SK-N-SH treated with all-trans-retinoic acid at 6 μM for 48 hours (cell line): ENCODE data around the gene MMP24.
A peak's percentile ranks its signal among the peaks of the same experiment; 100 is the strongest.

ENCODE experiments used
- ATAC-seq: fragments of 200-7000 bp; cut with Tn5 transposase; 3 replicates; pipeline ENCODE4 v1.9.1; 2020; ENCODE audit warnings: mild to moderate bottlenecking, moderate library complexity
- ARNTL ChIP-seq: fragments of 450-650 bp; formaldehyde crosslinking; IDR thresholded peaks from 2 replicates; pipeline ENCODE4 v1.5.0; 2020; ENCODE audit warnings: low read depth, mild to moderate bottlenecking, moderate library complexity, borderline replicate concordance
- BACH2 ChIP-seq: fragments of 250-450 bp; sonication (Bioruptor Pico); IDR thresholded peaks from 2 replicates; pipeline ENCODE4 v1.9.0; 2021; ENCODE audit warnings: mild to moderate bottlenecking, borderline replicate concordance
- CSDC2 ChIP-seq: fragments of 250-450 bp; sonication (Bioruptor Pico); IDR thresholded peaks from 2 replicates; pipeline ENCODE4 v1.5.0; 2020; ENCODE audit warnings: mild to moderate bottlenecking, moderate library complexity
- CSRNP3 ChIP-seq: fragments of 250-450 bp; sonication (Bioruptor Pico); IDR thresholded peaks from 2 replicates; pipeline ENCODE4 v1.5.1; 2021; ENCODE audit warnings: mild to moderate bottlenecking, moderate library complexity
- ESRRG ChIP-seq: fragments of 250-450 bp; sonication (Bioruptor Pico); IDR thresholded peaks from 2 replicates; pipeline ENCODE4 v1.6.1; 2021; ENCODE audit warnings: mild to moderate bottlenecking
- GLIS3 ChIP-seq: fragments of 250-450 bp; sonication (Bioruptor Pico); IDR thresholded peaks from 2 replicates; pipeline ENCODE4 v1.5.0; 2020; ENCODE audit warnings: mild to moderate bottlenecking, moderate library complexity
- ISL1 ChIP-seq: fragments of 250-450 bp; sonication (Bioruptor Pico); IDR thresholded peaks from 2 replicates; pipeline ENCODE4 v2.1.2; 2022; ENCODE audit warnings: mild to moderate bottlenecking, moderate library complexity
- OSR1 ChIP-seq: fragments of 250-450 bp; sonication (Bioruptor Pico); IDR thresholded peaks from 2 replicates; pipeline ENCODE4 v1.8.0; 2022; ENCODE audit warnings: moderate library complexity, mild to moderate bottlenecking, inconsistent platforms
- POU6F1 ChIP-seq: fragments of 250-450 bp; sonication (Bioruptor Pico); IDR thresholded peaks from 2 replicates; pipeline ENCODE4 v1.8.0; 2021; ENCODE audit warnings: low read depth, mild to moderate bottlenecking, moderate library complexity, borderline replicate concordance
- PPARA ChIP-seq: fragments of 250-450 bp; sonication (Bioruptor Pico); IDR thresholded peaks from 2 replicates; pipeline ENCODE4 v1.5.0; 2020; ENCODE audit warnings: mild to moderate bottlenecking, borderline replicate concordance
- RARB ChIP-seq: fragments of 250-450 bp; sonication (Bioruptor Pico); IDR thresholded peaks from 2 replicates; pipeline ENCODE4 v1.8.0; 2021; ENCODE audit warnings: mild to moderate bottlenecking, moderate library complexity
- SNAI2 ChIP-seq: fragments of 250-450 bp; sonication (Bioruptor Pico); IDR thresholded peaks from 2 replicates; pipeline ENCODE4 v1.5.0; 2020; ENCODE audit warnings: mild to moderate bottlenecking, moderate library complexity
- TCF4 ChIP-seq: fragments of 250-450 bp; sonication (Bioruptor Pico); IDR thresholded peaks from 2 replicates; pipeline ENCODE4 v1.8.0; 2021; ENCODE audit warnings: mild to moderate bottlenecking, moderate library complexity, borderline replicate concordance
- TOX ChIP-seq: fragments of 250-450 bp; sonication (Bioruptor Pico); IDR thresholded peaks from 2 replicates; pipeline ENCODE4 v1.8.0; 2021; ENCODE audit warnings: mild to moderate bottlenecking, moderate library complexity, borderline replicate concordance
- ZC3H10 ChIP-seq: fragments of 250-450 bp; sonication (Bioruptor Pico); IDR thresholded peaks from 2 replicates; pipeline ENCODE4 v1.5.1; 2021; ENCODE audit warnings: mild to moderate bottlenecking, moderate library complexity
- ZFP3 ChIP-seq: fragments of 250-450 bp; sonication (Bioruptor Pico); IDR thresholded peaks from 2 replicates; pipeline ENCODE4 v1.5.0; 2020; ENCODE audit warnings: mild to moderate bottlenecking, moderate library complexity
- ZFP30 ChIP-seq: fragments of 450-650 bp; formaldehyde crosslinking; IDR thresholded peaks from 2 replicates; pipeline ENCODE4 v1.5.0; 2022; ENCODE audit warnings: mild to moderate bottlenecking, moderate library complexity
- ZNF565 ChIP-seq: fragments of 450-650 bp; formaldehyde crosslinking; conservative IDR thresholded peaks from 2 replicates; pipeline ENCODE4 v1.5.0; 2020; ENCODE audit warnings: low read depth, mild to moderate bottlenecking, moderate library complexity
- ZNF70 ChIP-seq: fragments of 450-650 bp; formaldehyde crosslinking; IDR thresholded peaks from 2 replicates; pipeline ENCODE4 v1.5.0; 2020; ENCODE audit warnings: mild to moderate bottlenecking, moderate library complexity
- ZNF8 ChIP-seq: fragments of 450-650 bp; formaldehyde crosslinking; IDR thresholded peaks from 2 replicates; pipeline ENCODE4 v1.5.0; 2020; ENCODE audit warnings: mild to moderate bottlenecking, moderate library complexity
- TF ChIP-seq, protein P1 (sequence below): fragments of 250-450 bp; sonication (Bioruptor Pico); IDR thresholded peaks from 2 replicates; pipeline ENCODE4 v1.5.1; 2020; ENCODE audit warnings: low read depth, mild to moderate bottlenecking, moderate library complexity

Gene MMP24

DNA sequence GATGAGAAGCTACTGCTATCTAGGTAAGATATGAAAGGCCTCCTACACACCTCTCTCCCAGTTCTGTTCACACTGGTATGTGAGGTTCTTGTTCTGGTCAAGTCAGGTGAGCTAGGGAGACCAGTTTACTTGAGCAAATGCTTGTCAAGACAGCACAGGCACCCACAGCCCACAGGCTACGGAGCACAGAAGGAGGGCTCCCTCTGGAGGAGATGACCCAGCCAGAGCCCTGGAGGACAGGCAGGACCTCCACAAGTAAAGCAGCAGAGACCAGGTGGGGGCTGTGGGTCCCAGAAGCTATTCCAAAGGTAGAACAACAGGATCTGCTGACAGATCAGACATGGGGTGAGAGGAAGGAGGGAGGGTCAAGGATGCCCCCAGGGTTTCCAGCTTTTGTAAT is 38.3 kb downstream of the MMP24 start:
- TF ChIP-seq PPARA: no peak
- peak; percentile 18 for ATAC-seq

DNA sequence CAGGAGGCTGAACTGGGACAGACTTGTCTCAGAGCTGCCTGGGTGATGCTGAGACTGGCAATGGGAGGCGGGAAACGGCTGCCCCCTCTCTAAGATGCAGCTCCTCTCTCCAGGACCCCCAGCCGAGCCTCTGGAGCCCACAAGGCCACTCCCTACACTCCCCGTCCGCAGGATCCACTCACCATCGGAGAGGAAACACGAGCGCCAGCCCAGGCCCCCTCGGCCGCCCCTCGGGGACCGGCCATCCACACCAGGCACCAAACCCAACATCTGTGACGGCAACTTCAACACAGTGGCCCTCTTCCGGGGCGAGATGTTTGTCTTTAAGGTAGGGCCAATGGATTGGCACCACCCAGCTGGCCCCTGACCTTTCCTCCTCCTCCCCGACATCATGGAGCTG is 40.6 kb downstream of the MMP24 start:
- TF ChIP-seq OSR1 (no peak), ZFP30 (no peak), ZNF565 (CRISPR knock-in tag) (no peak), ZC3H10 (CRISPR knock-in tag) (no peak), ZNF70 (CRISPR knock-in tag) (no peak), ZNF8 (CRISPR knock-in tag) (no peak), BACH2 (CRISPR knock-in tag) (no peak), CSDC2 (CRISPR knock-in tag) (no peak), GLIS3 (no peak), ZFP3 (CRISPR knock-in tag) (no peak), RARB (CRISPR knock-in tag) (no peak), POU6F1 (CRISPR knock-in tag) (no peak), TCF4 (CRISPR knock-in tag) (no peak), ARNTL (CRISPR knock-in tag) (no peak), ISL1 (CRISPR knock-in tag) (no peak), ESRRG (CRISPR knock-in tag) (no peak), PPARA (no peak), CSRNP3 (CRISPR knock-in tag) (no peak)
- TF ChIP-seq, protein P1, sequence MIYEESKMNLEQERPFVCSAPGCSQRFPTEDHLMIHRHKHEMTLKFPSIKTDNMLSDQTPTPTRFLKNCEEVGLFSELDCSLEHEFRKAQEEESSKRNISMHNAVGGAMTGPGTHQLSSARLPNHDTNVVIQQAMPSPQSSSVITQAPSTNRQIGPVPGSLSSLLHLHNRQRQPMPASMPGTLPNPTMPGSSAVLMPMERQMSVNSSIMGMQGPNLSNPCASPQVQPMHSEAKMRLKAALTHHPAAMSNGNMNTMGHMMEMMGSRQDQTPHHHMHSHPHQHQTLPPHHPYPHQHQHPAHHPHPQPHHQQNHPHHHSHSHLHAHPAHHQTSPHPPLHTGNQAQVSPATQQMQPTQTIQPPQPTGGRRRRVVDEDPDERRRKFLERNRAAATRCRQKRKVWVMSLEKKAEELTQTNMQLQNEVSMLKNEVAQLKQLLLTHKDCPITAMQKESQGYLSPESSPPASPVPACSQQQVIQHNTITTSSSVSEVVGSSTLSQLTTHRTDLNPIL (CRISPR knock-in tag): no peak
- TF ChIP-seq, all 23 proteins: peak for 0
- no peak for ATAC-seq

DNA sequence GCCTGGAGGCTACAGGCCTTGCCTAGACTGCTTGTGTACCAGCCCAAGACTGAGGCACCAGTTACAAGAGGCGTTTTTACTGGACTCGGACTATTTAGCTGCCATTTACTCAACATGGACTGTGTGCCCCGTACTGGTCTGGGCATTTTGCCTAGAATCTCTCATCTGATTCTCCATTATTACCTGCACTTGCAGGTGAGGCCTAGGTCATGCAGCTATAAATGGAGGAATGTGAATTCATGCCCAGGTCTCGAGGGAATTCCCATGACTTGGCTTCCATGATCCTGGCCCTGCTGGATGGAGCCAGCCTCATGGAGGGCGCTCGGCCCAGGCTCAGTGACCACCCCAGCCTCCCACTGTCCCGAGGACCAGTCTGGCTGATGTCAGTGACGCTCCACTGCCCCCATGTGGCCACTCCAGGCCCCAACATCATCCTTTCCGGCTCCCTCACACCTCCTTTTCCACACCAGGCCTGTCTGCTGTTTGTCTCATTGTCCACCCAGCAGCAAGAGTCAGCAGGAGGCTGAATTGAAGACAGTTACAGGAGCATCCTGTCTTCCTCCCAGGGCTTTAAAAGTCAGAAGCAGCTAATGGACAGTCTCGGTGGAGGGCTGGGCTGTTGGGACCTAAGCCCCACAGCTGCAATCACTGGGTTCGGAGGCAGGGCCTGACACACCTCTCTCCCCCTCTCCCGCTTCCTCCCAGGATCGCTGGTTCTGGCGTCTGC is 42.7 kb downstream of the MMP24 start:
- ATAC-seq: peak; percentile 89
- no peak for TF ChIP-seq ZC3H10 (CRISPR knock-in tag)
- no peak for TF ChIP-seq ZNF565 (CRISPR knock-in tag)
- no peak for TF ChIP-seq TOX (CRISPR knock-in tag)
- TF ChIP-seq, protein P1 (CRISPR knock-in tag): no peak
- TF ChIP-seq PPARA: no peak
- TF ChIP-seq RARB (CRISPR knock-in tag): no peak
- no peak for TF ChIP-seq TCF4 (CRISPR knock-in tag)
- no peak for TF ChIP-seq POU6F1 (CRISPR knock-in tag)
- no peak for TF ChIP-seq SNAI2 (CRISPR knock-in tag)
- TF ChIP-seq CSRNP3 (CRISPR knock-in tag): no peak
- no peak for TF ChIP-seq ISL1 (CRISPR knock-in tag)
- no peak for TF ChIP-seq ZNF70 (CRISPR knock-in tag)
